GM12892 (cell line): ENCODE data around the gene PCSK7.

Experiments
- POLR2A ChIP-seq: IDR thresholded peaks from 2 replicates; pipeline ENCODE4 v1.6.1; 2011; ENCODE audit warnings: low read depth, low read length, control low read depth
- POLR2AphosphoS5 ChIP-seq: IDR thresholded peaks from 2 replicates; pipeline ENCODE4 v1.6.1; 2011; ENCODE audit warnings: low read depth, low read length, control low read depth

DNA sequence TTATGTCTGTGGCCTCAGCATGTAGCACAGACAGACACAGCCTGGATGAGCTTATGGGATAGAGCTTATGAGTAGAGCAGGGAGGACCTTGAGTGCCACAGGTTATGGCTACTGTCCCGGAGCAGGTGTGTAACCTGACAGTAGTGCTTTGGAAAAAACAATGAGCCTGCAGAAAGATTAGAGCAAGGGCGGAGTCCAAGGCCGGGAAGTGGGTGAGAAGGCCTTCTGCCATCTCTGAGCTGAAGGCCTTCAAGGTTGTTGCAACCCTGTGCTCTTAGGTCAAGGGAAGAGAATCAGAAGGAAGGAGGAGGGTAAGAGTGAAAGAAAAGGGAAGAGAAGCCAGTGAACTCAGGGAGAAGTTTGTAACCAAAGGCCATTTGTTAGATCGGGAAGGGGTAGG, 36.6 kb downstream of the PCSK7 start:
- TF ChIP-seq POLR2AphosphoS5 (no peak), POLR2A (no peak)
